K562 treated with DMSO at 1 percent for 4 hours (cell line): ENCODE data around the gene PPP1R1C. TPM values are rescaled to one million over a fixed set of nuclear protein-coding genes. Genes with fewer than 3 reads are reported as not detected.

Experiments
- total RNA-seq: library from RNA; unstranded; fragments of 300-600 nt; gene quantifications from 2 replicates; pipeline ENCODE4 v1.2.3, GENCODE V29; 2022; ENCODE audit not compliant: insufficient read depth

Gene PPP1R1C, protein sequence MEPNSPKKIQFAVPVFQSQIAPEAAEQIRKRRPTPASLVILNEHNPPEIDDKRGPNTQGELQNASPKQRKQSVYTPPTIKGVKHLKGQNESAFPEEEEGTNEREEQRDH
- not detected in 2 replicates for total RNA-seq

DNA sequence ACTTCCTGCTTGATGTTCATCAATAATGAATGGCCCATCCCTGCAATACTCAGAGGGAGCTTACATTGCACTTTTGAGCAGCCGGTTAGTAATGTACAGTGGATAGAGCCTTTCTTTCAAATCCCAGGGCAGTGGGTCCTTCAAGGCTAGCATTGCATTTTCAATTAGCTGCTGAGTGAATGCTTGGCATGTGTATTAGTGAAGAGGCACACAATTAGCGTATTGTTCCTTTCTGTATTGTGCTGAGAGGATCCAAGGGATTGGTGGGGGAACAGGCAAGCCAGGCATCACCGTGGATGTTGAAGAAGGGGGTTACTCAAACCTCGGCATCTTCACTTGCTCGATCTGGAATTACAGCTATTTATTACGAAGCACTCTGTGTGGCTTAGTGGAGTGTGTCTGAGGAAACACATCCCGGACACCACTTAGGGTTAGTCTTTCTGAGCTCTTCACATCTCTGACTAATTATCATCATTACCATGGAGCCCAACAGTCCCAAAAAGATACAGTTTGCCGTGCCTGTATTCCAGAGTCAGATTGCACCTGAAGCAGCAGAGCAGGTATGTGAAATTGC is at the start of gene PPP1R1C:
TSS of gene PPP1R1C (plus strand) at position 222 of the 574 bp plus-strand sequence. CDS start at position 480, 258 bp downstream.

Other genes starting within 250 kb of the PPP1R1C start
- gene ITPRID2, start 94.1 kb upstream of the PPP1R1C start, total RNA-seq: 22.2 and 29.1 TPM in 2 replicates